Adipose tissue (tissue), 3 donors: ENCODE results near the gene CCN6. TPM values are rescaled to one million over a fixed set of nuclear protein-coding genes. Genes with fewer than 3 reads are reported as not detected.
"Not testable (repeated sequence)": the region's sequence is repeated elsewhere in the genome, so short reads cannot be mapped to it uniquely, and the experiment has no call there.

ENCODE experiments used
- H3K27ac ChIP-seq: one replicate; pipeline ENCODE4 v1.5.1; 2013; ENCODE audit warnings: low read depth, low read length
- WGBS, 3 donors: extraction: QIAGEN DNeasy Blood & Tissue Kit; methylation state at CpG; one replicate each; pipeline ENCODE4 v1.1.7; 2013; 5-methylcytosine and 5-hydroxymethylcytosine counted together
- polyA plus RNA-seq, 3 donors: library from polyadenylated mRNA; stranded (reverse); fragments of 200-250 nt; gene quantifications; one replicate each; pipeline ENCODE4 v1.2.3, GENCODE V29; 2013
- donor health status: healthy with polysubstance abuse.
- donor health status: Bipolar disorder and iron deficiency.
- donor health status: healthy.

Gene CCN6
- polyA plus RNA-seq, 3 donors: not detected

DNA sequence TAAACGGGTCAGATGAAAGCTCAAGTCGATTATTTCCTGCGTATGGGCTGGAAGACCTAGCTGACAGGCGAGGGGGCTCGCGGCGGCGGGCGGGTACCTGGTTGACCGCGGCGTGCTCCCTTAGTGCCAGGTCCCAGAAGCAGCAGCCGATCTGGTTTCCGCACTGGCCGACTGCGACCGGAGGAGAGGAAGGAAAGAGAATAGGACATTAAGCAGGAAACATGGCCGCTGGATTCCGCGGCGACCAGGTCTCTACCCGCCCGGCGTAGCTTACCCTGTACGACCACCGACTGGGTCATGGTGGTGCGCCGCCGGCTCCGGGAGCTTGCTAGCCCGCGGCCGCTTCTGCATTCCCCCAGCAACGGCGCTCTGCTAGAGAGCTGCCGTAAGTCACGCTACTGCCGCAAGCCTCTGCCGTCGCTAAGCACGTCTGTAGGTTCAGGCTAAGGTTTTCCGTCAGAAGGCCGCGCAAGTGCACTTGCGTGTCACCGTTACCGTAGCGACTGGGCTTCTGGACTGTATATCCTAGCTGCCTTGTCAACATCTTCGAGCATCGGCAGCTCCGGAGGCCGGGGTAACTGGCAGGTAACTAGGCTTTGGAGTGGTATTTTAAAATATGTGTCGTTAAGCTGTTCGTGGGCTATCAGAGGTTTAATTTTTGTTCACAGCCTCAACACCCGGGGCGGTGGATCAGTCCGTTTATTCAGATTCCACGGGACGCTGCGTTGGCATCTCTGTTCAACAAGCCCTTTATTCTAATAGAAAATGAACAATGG, 33.4 kb downstream of the CCN6 start, which contains the start of the genes FAM229B and TUBE1:
TSS of gene FAM229B (plus strand) at position 456 of the 776 bp plus-strand sequence. CDS start 11,693 bp downstream, outside the sequence.
TSS of gene TUBE1 (minus strand) at position 347 of the 776 bp plus-strand sequence. CDS start at position 299, 48 bp downstream.
- no peak within 1 kb of the TSS for H3K27ac ChIP-seq
- 0% methylated on average over 60 of the region's 60 CpGs for WGBS, 3 donors

GRCh38 chr6:112087916-112088315, 34.0 kb downstream of the CCN6 start:
- 16 to 21% (median 18%) methylated on average over 7 of the region's 7 CpGs for WGBS, 3 donors
- no peak overlapping the region for H3K27ac ChIP-seq

GRCh38 chr6:112096901-112097300, 43.0 kb downstream of the CCN6 start:
- no peak overlapping the region for H3K27ac ChIP-seq
- WGBS, 3 donors: 86 to 95% (median 89%) methylated on average over 2 of the region's 2 CpGs

DNA sequence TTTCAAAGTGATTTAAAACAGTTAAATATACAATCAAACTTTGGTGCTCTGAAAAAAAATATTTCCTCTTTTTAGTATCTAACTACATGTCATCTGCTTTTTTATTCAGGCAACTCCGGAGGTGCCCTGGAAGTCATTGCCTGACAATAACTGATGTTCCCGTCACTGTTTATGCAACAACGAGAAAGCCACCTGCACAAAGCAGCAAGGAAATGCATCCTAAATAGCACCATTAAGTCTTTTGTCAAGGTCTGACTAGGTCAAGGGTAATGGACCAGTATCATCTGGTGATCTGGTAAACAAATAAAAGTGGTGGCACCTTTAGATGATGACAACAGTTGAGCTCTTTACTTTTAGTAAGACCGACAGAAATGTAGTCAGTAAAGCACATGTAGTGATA, 46.7 kb downstream of the CCN6 start:
- 63 to 72% (median 71%) methylated on average over 4 of the region's 4 CpGs for WGBS, 3 donors

DNA sequence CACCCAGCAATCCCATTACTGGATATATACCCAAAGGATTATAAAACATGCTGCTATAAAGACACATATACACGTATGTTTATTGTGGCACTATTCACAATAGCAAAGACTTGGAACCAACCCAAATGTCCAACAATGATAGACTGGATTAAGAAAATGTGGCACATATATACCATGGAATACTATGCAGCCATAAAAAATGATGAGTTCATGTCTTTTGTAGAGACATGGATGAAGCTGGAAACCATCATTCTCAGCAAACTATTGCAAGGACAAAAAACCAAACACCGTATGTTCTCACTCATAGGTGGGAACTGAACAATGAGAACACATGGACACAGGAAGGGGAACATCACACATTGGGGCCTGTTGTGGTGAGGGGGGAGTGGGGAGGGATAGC, 52.1 kb downstream of the CCN6 start:
- 90 to 100% (median 97%) methylated on average over 2 of the region's 2 CpGs for WGBS, 3 donors
- H3K27ac ChIP-seq: not testable (repeated sequence)

More for the DNA sequence above, 46.7 kb downstream of the CCN6 start:
- H3K27ac ChIP-seq: no peak overlapping the region

GRCh38 chr6:112106562-112106961, 52.7 kb downstream of the CCN6 start:
- no peak overlapping the region for H3K27ac ChIP-seq
- WGBS, 3 donors: 66 to 74% (median 71%) methylated on average over 2 of the region's 2 CpGs

DNA sequence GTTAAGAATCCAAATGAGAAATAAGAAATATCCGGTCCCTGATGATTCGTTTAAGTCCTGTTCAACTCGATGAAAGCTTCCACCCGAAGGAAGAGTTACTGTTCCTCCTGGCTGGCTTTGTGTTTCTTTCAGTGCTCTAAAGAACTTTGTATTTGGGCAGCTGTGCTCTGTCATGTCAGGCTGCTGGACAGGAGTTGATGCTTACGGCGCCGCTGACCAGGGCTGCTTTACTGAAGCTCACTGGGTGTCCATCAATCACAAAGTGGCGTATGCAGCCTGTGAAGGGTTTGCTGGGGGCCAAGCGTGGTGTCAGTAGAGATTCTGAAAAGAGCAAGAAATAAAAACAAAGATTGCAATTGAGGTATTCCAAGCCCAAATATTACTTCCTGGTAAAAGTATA, 55.4 kb downstream of the CCN6 start:
- 34 to 69% (median 65%) methylated on average over 9 of the region's 9 CpGs for WGBS, 3 donors
- no peak overlapping the region for H3K27ac ChIP-seq

DNA sequence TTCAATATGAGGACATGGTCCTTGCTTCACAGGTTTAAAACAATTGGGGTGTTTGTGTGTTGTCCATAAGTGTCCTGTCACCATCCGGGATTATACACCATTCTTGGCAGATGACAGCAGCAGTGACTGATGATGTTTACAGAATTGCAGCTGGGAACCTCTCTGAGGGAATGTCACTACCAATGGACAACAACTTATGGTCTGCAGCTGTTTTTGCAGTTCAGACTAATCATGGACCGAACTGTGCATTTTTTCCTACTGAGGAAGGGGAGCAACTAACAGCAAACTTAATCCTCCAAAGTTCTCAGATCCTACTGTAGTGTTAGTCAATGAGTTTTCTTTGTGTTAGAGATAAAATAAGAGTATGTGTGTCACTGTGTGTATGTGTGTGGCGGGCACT, 59.5 kb downstream of the CCN6 start:
- 55 to 69% (median 64%) methylated on average over 3 of the region's 3 CpGs for WGBS, 3 donors
- H3K27ac ChIP-seq: no peak overlapping the region

GRCh38 chr6:112113918-112114317, 60.0 kb downstream of the CCN6 start:
- H3K27ac ChIP-seq: no peak overlapping the region

DNA sequence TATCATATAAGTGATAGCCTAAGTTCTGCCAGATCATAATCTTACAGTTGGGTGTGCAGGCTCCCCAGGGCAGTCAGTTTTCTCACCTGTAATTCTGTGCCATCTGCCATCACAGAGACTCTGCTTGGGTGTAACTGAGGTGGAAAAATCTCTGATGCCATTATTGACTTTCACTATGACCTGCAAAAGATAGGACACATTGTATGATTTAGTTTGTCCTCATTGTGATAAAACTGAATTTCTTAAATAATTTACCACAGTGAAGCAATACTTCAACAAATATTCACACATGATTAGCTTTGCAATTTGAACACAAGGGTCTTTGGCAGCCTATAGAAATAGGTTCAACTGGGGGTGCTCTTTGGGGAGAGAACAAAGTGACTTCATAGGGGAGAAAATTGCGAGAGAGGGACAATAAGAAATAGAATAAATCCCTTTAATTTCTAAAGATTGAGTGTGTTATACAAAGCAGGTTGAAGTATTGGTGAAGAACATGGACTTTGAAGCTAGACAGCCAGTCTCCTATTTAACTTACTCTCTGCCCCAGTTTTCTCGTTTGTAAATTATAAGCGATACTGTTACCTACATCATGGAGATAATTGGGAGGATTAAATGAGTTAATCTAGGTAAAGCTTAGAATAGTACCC, 60.8 kb downstream of the CCN6 start:
- no peak overlapping the region for H3K27ac ChIP-seq
- WGBS, 3 donors: 92 to 97% (median 95%) methylated on average over 3 of the region's 3 CpGs

DNA sequence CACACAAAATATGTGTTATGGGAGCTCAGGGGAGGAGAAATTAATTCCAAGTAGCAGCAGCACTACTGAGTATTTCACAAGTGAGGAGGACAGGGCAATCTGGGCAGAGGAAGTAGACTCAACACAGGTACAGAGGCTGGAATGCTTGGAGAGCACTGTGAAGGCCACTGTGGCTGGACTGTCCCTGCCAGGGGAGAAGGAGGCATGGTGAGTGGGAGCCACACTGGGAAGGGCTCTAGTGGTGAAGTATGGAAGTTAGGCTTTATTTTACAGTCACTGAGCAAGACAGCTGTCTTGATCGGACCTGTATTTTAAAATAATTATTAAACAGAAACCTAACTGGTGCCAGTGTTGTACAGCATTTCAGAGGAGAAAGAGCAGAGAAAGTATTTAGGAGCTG, 62.3 kb downstream of the CCN6 start:
- H3K27ac ChIP-seq: no peak overlapping the region
- WGBS, 3 donors: 52 to 90% (median 86%) methylated on average over 1 of the region's 1 CpG

- 38 to 93% (median 45%) methylated on average over 1 of the region's 1 CpG for WGBS, 3 donors
- no peak overlapping the region for H3K27ac ChIP-seq
These were observed 63.6 kb downstream of the CCN6 start for GRCh38 chr6:112117554-112117953.

DNA sequence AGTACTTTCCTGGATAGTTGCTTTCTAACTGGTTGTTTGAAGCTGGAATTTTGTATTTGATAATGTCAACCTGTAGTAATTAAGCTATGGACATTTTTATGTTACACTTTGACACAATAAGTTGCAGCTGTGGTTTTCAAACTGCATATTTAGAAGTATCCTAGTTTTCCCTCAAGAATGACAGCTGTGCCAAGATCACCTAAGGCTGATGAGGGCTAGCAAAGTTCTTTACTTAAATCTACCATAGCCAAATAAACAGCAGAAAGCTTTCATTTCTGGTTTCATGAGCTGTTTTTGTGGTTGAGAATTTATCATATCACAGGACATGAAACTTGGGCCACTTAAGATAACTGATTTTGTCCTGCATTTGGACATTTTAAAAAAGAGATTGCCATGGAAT, 64.1 kb downstream of the CCN6 start:
- H3K27ac ChIP-seq: no peak overlapping the region

Other genes with a start within 250 kb of the CCN6 start
- 100 to 1,000 TPM in 1 of 3 donors, 10 to 100 TPM in 1, 1 to 10 TPM in 1; 9.5 to 103 (median 56.7) TPM for gene FYN, start 180.7 kb upstream of the CCN6 start, polyA plus RNA-seq
- 10 to 100 TPM in 2 of 3 donors, 1 to 10 TPM in 1; 9.0 to 22.8 (median 11.5) TPM for gene TUBE1, start 33.4 kb downstream of the CCN6 start, polyA plus RNA-seq
- 10 to 100 TPM in 2 of 3 donors, 1 to 10 TPM in 1; 4.5 to 15.5 (median 11.3) TPM for gene FAM229B, start 33.5 kb downstream of the CCN6 start, polyA plus RNA-seq
- gene LAMA4, start 200.5 kb downstream of the CCN6 start, polyA plus RNA-seq: 100 to 1,000 TPM in 1 of 3 donors, 10 to 100 TPM in 1, 1 to 10 TPM in 1; 10.0 to 157 (median 70.6) TPM